Neural progenitor cell (in vitro differentiated cells): ENCODE data around the gene GBF1. TPM values are rescaled to one million over a fixed set of nuclear protein-coding genes. Genes with fewer than 3 reads are reported as not detected.

Source experiments
- DNase-seq: peaks from one replicate; pipeline ENCODE4 v3.0.0-alpha.2; 2016; ENCODE audit warnings: low spot score
- H2AFZ ChIP-seq: fragments of 200-600 bp; sonication (generic); replicated peaks from 2 replicates; pipeline ENCODE4 v1.6.1; 2016; ENCODE audit warnings: antibody characterized with exemption
- H3F3A ChIP-seq: fragments of 200-600 bp; sonication (generic); 2 replicates; pipeline ENCODE4 v1.6.1; 2016; ENCODE audit warnings: antibody characterized with exemption, low read depth
- H3K27ac ChIP-seq: fragments of 200-600 bp; sonication (generic); 2 replicates; pipeline ENCODE4 v1.5.1; 2016; ENCODE audit warnings: mild to moderate bottlenecking
- H3K27me3 ChIP-seq: fragments of 200-600 bp; sonication (generic); 2 replicates; pipeline ENCODE4 v1.6.1; 2016; ENCODE audit warnings: mild to moderate bottlenecking, moderate library complexity
- H3K36me3 ChIP-seq: fragments of 200-600 bp; sonication (generic); 2 replicates; pipeline ENCODE4 v1.5.1; 2016
- H3K4me1 ChIP-seq: fragments of 200-600 bp; sonication (generic); 2 replicates; pipeline ENCODE4 v1.6.1; 2016; ENCODE audit warnings: mixed run types
- H3K4me2 ChIP-seq: fragments of 200-600 bp; sonication (generic); 2 replicates; pipeline ENCODE4 v1.6.1; 2016
- H3K4me3 ChIP-seq: fragments of 200-600 bp; sonication (generic); 2 replicates; pipeline ENCODE4 v1.5.1; 2016
- H3K79me2 ChIP-seq: fragments of 200-600 bp; sonication (generic); 2 replicates; pipeline ENCODE4 v1.6.1; 2016; ENCODE audit warnings: low read depth
- H3K9ac ChIP-seq: fragments of 200-600 bp; sonication (generic); 2 replicates; pipeline ENCODE4 v1.6.1; 2016
- H3K9me3 ChIP-seq: fragments of 200-600 bp; sonication (generic); 2 replicates; pipeline ENCODE4 v1.5.1; 2016; ENCODE audit warnings: low read depth
- H4K20me1 ChIP-seq: fragments of 200-600 bp; sonication (generic); 2 replicates; pipeline ENCODE4 v1.6.1; 2016; ENCODE audit warnings: low read depth
- H3K27ac Mint-ChIP-seq: 3 replicates; pipeline ENCODE4 v1.8.0; 2021; ENCODE audit warnings: mixed read lengths
- H3K27me3 Mint-ChIP-seq: 2 replicates; pipeline ENCODE4 v1.8.0; 2022; ENCODE audit warnings: low read depth, mild to moderate bottlenecking, inconsistent platforms, moderate library complexity, mixed read lengths; ENCODE audit not compliant: insufficient read depth
- H3K36me3 Mint-ChIP-seq: 3 replicates; pipeline ENCODE4 v1.8.0; 2021; ENCODE audit warnings: mixed read lengths
- H3K4me1 Mint-ChIP-seq: 3 replicates; pipeline ENCODE4 v1.8.0; 2021; ENCODE audit warnings: mixed read lengths
- H3K4me3 Mint-ChIP-seq: 3 replicates; pipeline ENCODE4 v1.8.0; 2021; ENCODE audit warnings: mild to moderate bottlenecking, moderate library complexity, mixed read lengths
- H3K9me3 Mint-ChIP-seq: 3 replicates; pipeline ENCODE4 v1.8.0; 2020; ENCODE audit warnings: mixed read lengths
- CTCF ChIP-seq: fragments of 200-600 bp; sonication (generic); IDR thresholded peaks from 2 replicates; pipeline ENCODE4 v1.5.1; 2017; ENCODE audit warnings: antibody characterized with exemption, mild to moderate bottlenecking
- EZH2 ChIP-seq: fragments of 200-600 bp; sonication (generic); IDR thresholded peaks from 2 replicates; pipeline ENCODE4 v1.6.1; 2017; ENCODE audit warnings: antibody characterized with exemption, mild to moderate bottlenecking, moderate library complexity
- EZH2phosphoT487 ChIP-seq: fragments of 200-600 bp; sonication (generic); IDR thresholded peaks from 2 replicates; pipeline ENCODE4 v1.6.1; 2017; ENCODE audit warnings: antibody characterized with exemption
- total RNA-seq: library from RNA; depleted of rRNA; stranded (reverse); fragments of >200 nt; gene quantifications from 2 replicates; pipeline ENCODE4 v1.2.3, GENCODE V29; 2015; ENCODE audit warnings: low replicate concordance

Gene GBF1
- total RNA-seq, 1 donor from 2014 or later, result 23.5 TPM

- peaks cover 33% of the 10 kb centered on the region for H3K27me3 Mint-ChIP-seq
Measured at GRCh38 chr10:102227050-102227449, 18.3 kb upstream of the GBF1 start.

GRCh38 chr10:102229810-102230263 lies 15.5 kb upstream of the GBF1 start:
- H3K27me3 ChIP-seq, result peaks cover 100% of the 10 kb centered on the region
- Mint-ChIP-seq H3K27ac (no peak overlapping the region), H3K27me3 (peaks cover 41% of the 10 kb centered on the region), H3K4me3 (peak overlapping the region; percentile 83), H3K4me1 (peaks cover 25% of the 10 kb centered on the region), H3K36me3 (no peaks in the 10 kb centered on the region), H3K9me3 (peaks cover 2% of the 10 kb centered on the region)
- H3K4me2 ChIP-seq, result peak overlapping the region; percentile 85
- no peak overlapping the region for H3K9ac ChIP-seq
- TF ChIP-seq CTCF (peak; percentile 97), EZH2phosphoT487 (no peak), EZH2 (no peak)
- H3K36me3 ChIP-seq, result no peaks in the 10 kb centered on the region
- H3K9me3 ChIP-seq, result no peaks in the 10 kb centered on the region
- no peak overlapping the region for H2AFZ ChIP-seq
- no peaks in the 10 kb centered on the region for H3K79me2 ChIP-seq
- H3K27ac ChIP-seq, result no peak overlapping the region
- H3K4me1 ChIP-seq, result no peaks in the 10 kb centered on the region
- peak overlapping the region; percentile 54 for H3K4me3 ChIP-seq
- H4K20me1 ChIP-seq, result peaks cover 16% of the 10 kb centered on the region
- H3F3A ChIP-seq, result peaks cover 21% of the 10 kb centered on the region
- DNase-seq, result peak; percentile 93

More at GRCh38 chr10:102227050-102227449, 18.3 kb upstream of the GBF1 start:
- DNase-seq, result no peak
- H4K20me1 ChIP-seq, result peaks cover 4% of the 10 kb centered on the region
- H3K79me2 ChIP-seq, result no peaks in the 10 kb centered on the region
- TF ChIP-seq CTCF (no peak), EZH2 (no peak), EZH2phosphoT487 (no peak)
- H3K9ac ChIP-seq, result no peak overlapping the region
- H3F3A ChIP-seq, result peaks cover 21% of the 10 kb centered on the region
- no peak overlapping the region for H3K27ac ChIP-seq
- H2AFZ ChIP-seq, result no peak overlapping the region
- H3K4me3 ChIP-seq, result no peak overlapping the region
- Mint-ChIP-seq H3K4me3 (no peak overlapping the region), H3K9me3 (peaks cover 2% of the 10 kb centered on the region), H3K4me1 (peaks cover 14% of the 10 kb centered on the region), H3K36me3 (no peaks in the 10 kb centered on the region), H3K27ac (no peak overlapping the region)
- no peak overlapping the region for H3K4me2 ChIP-seq
- peaks cover 100% of the 10 kb centered on the region for H3K27me3 ChIP-seq
- H3K4me1 ChIP-seq, result no peaks in the 10 kb centered on the region
- no peaks in the 10 kb centered on the region for H3K36me3 ChIP-seq
- H3K9me3 ChIP-seq, result no peaks in the 10 kb centered on the region

- no peak overlapping the region for H3K9ac ChIP-seq
- peaks cover 2% of the 10 kb centered on the region for H3K9me3 Mint-ChIP-seq
Measured at GRCh38 chr10:102230264-102230860, 15.0 kb upstream of the GBF1 start.

GRCh38 chr10:102230861-102231356 lies 14.4 kb upstream of the GBF1 start:
- peaks cover 38% of the 10 kb centered on the region for H3K27me3 Mint-ChIP-seq
- peak overlapping the region; percentile 73 for H3K4me3 Mint-ChIP-seq
- no peak overlapping the region for H3K9ac ChIP-seq
- TF ChIP-seq CTCF (peak; percentile 49), EZH2 (peak; percentile 92), EZH2phosphoT487 (peak; percentile 71)
- no peak overlapping the region for H3K27ac Mint-ChIP-seq
- no peaks in the 10 kb centered on the region for H3K9me3 ChIP-seq
- peaks cover 2% of the 10 kb centered on the region for H3K9me3 Mint-ChIP-seq
- H3K36me3 Mint-ChIP-seq, result no peaks in the 10 kb centered on the region
- H3K4me3 ChIP-seq, result peak overlapping the region; percentile 54
- DNase-seq, result peak; percentile 87
- H3K36me3 ChIP-seq, result no peaks in the 10 kb centered on the region
- peaks cover 100% of the 10 kb centered on the region for H3K27me3 ChIP-seq
- peaks cover 21% of the 10 kb centered on the region for H3F3A ChIP-seq
- H3K27ac ChIP-seq, result no peak overlapping the region
- H3K79me2 ChIP-seq, result no peaks in the 10 kb centered on the region
- peak overlapping the region; percentile 74 for H2AFZ ChIP-seq
- H4K20me1 ChIP-seq, result peaks cover 16% of the 10 kb centered on the region
- peak overlapping the region; percentile 85 for H3K4me2 ChIP-seq
- H3K4me1 Mint-ChIP-seq, result peaks cover 26% of the 10 kb centered on the region
- H3K4me1 ChIP-seq, result no peaks in the 10 kb centered on the region

More at GRCh38 chr10:102230264-102230860, 15.0 kb upstream of the GBF1 start:
- Histone ChIP-seq H3K4me1 (no peaks in the 10 kb centered on the region), H3K79me2 (no peaks in the 10 kb centered on the region), H3K4me2 (peak overlapping the region; percentile 85), H3K36me3 (no peaks in the 10 kb centered on the region), H3K4me3 (peak overlapping the region; percentile 54), H4K20me1 (peaks cover 16% of the 10 kb centered on the region), H3K9me3 (no peaks in the 10 kb centered on the region), H3F3A (peaks cover 21% of the 10 kb centered on the region), H2AFZ (peak overlapping the region; percentile 74), H3K27me3 (peaks cover 100% of the 10 kb centered on the region), H3K27ac (no peak overlapping the region)
- Mint-ChIP-seq H3K4me1 (peaks cover 28% of the 10 kb centered on the region), H3K4me3 (peak overlapping the region; percentile 83), H3K27me3 (peaks cover 38% of the 10 kb centered on the region), H3K36me3 (no peaks in the 10 kb centered on the region), H3K27ac (no peak overlapping the region)
- no peak for TF ChIP-seq EZH2
- peak; percentile 94 for DNase-seq
